ENCODE data around the gene APOC1.

- TF ChIP-seq POLR2A (IDR thresholded peaks at IDR 0.05) = no peak
- TF ChIP-seq, protein P1, sequence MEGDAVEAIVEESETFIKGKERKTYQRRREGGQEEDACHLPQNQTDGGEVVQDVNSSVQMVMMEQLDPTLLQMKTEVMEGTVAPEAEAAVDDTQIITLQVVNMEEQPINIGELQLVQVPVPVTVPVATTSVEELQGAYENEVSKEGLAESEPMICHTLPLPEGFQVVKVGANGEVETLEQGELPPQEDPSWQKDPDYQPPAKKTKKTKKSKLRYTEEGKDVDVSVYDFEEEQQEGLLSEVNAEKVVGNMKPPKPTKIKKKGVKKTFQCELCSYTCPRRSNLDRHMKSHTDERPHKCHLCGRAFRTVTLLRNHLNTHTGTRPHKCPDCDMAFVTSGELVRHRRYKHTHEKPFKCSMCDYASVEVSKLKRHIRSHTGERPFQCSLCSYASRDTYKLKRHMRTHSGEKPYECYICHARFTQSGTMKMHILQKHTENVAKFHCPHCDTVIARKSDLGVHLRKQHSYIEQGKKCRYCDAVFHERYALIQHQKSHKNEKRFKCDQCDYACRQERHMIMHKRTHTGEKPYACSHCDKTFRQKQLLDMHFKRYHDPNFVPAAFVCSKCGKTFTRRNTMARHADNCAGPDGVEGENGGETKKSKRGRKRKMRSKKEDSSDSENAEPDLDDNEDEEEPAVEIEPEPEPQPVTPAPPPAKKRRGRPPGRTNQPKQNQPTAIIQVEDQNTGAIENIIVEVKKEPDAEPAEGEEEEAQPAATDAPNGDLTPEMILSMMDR (IDR thresholded peaks at IDR 0.05) = no peak
Observed at GRCh38 chr19:44884566-44884965, 29.8 kb upstream of the APOC1 start.

All from uterus (tissue), 2 donors.